Fibroblast of lung (primary cell): Measurements from ENCODE around the gene AP4S1.

ENCODE experiments used
- EZH2 ChIP-seq: IDR thresholded peaks from 2 replicates; pipeline ENCODE4 v1.5.1; 2012; ENCODE audit warnings: low read length, control low read depth, mild to moderate bottlenecking; ENCODE audit errors: missing control alignments
- TF ChIP-seq, protein P1 (sequence below), 2 donors: IDR thresholded peaks in 1 of 2; conservative IDR thresholded peaks in 1 of 2; 1 replicate in 1 of 2; 2 replicates in 1 of 2; pipeline ENCODE4 v1.5.1; 2011 to 2012; ENCODE audit warnings: low read length in 2 of 2, control low read depth in 1 of 2, inconsistent platforms in 1 of 2, low read depth in 1 of 2, mild to moderate bottlenecking in 1 of 2

DNA sequence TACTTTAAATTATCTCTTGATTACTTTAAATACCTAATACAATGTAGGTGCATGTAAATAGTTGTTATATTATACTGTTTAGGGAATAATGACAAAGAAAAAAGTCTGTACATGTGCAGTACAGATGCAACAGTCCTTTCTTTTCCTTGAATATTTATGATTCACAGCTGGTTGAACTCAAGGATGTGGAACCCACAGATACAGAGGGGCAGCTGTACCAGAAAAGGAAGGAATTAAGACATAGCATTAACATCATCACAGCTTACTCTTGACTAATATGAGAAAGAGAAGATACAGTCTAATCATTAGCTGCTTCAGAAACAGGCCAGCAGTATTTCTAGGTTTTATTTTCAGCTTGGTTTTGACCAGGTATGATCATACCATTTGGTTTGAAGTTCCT is 34.7 kb upstream of the AP4S1 start:
- TF ChIP-seq, protein P1, sequence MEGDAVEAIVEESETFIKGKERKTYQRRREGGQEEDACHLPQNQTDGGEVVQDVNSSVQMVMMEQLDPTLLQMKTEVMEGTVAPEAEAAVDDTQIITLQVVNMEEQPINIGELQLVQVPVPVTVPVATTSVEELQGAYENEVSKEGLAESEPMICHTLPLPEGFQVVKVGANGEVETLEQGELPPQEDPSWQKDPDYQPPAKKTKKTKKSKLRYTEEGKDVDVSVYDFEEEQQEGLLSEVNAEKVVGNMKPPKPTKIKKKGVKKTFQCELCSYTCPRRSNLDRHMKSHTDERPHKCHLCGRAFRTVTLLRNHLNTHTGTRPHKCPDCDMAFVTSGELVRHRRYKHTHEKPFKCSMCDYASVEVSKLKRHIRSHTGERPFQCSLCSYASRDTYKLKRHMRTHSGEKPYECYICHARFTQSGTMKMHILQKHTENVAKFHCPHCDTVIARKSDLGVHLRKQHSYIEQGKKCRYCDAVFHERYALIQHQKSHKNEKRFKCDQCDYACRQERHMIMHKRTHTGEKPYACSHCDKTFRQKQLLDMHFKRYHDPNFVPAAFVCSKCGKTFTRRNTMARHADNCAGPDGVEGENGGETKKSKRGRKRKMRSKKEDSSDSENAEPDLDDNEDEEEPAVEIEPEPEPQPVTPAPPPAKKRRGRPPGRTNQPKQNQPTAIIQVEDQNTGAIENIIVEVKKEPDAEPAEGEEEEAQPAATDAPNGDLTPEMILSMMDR (conservative IDR thresholded peaks at IDR 0.05 in 1 of 2, IDR thresholded peaks at IDR 0.05 in 1 of 2; ENCODE audit: low read depth in 1 of 2, low read length in 2 of 2) = no peak
- no peak for TF ChIP-seq EZH2
